GM12875 (cell line): Measurements from ENCODE around the gene NR2C2.

Experiments
- H3K4me3 ChIP-seq: one replicate; pipeline ENCODE4 v1.5.1; 2011; ENCODE audit warnings: low read depth, low read length, control low read depth
- CTCF ChIP-seq: IDR thresholded peaks from 2 replicates; pipeline ENCODE4 v1.5.1; 2011; ENCODE audit warnings: low read depth, mild to moderate bottlenecking, control low read depth, inconsistent platforms, low read length, moderate library complexity, borderline replicate concordance; ENCODE audit not compliant: insufficient read depth

Gene NR2C2

GRCh38 chr3:15079091-15079490, 131.7 kb downstream of the NR2C2 start:
- no peak for TF ChIP-seq CTCF

GRCh38 chr3:15081960-15082664, 134.7 kb downstream of the NR2C2 start:
- H3K4me3 ChIP-seq: no peak overlapping the region
- no peak for TF ChIP-seq CTCF

More at GRCh38 chr3:15079091-15079490, 131.7 kb downstream of the NR2C2 start:
- H3K4me3 ChIP-seq: no peak overlapping the region

- no peak overlapping the region for H3K4me3 ChIP-seq
- TF ChIP-seq CTCF: no peak
Observed at GRCh38 chr3:15083252-15083651, 135.9 kb downstream of the NR2C2 start.

GRCh38 chr3:15086263-15086662, 138.9 kb downstream of the NR2C2 start:
- no peak for TF ChIP-seq CTCF
- H3K4me3 ChIP-seq: no peak overlapping the region

- no peak for TF ChIP-seq CTCF
- no peak overlapping the region for H3K4me3 ChIP-seq
Observed at GRCh38 chr3:15086699-15087098, 139.3 kb downstream of the NR2C2 start.

GRCh38 chr3:15089201-15089600, 141.8 kb downstream of the NR2C2 start:
- H3K4me3 ChIP-seq: no peak overlapping the region

More at GRCh38 chr3:15089201-15089600, 141.8 kb downstream of the NR2C2 start:
- no peak for TF ChIP-seq CTCF
